Natural killer cell (primary cell): Measurements from ENCODE around the gene SENP7. TPM values are rescaled to one million over a fixed set of nuclear protein-coding genes. Genes with fewer than 3 reads are reported as not detected.

Experiments
- ATAC-seq, 3 donors: fragments of 150-1000 bp in 2 of 3; fragments of 200-7000 bp in 1 of 3; cut with Tn5 transposase; 1 replicate in 1 of 3; 2 replicates in 2 of 3; pipeline ENCODE4 v1.10.0; 2021; ENCODE audit warnings: mild to moderate bottlenecking in 2 of 3, moderate library complexity in 2 of 3
- DNase-seq, 2 donors: peaks; one replicate each; pipeline versions ENCODE4 v3.0.0 to v3.0.0-alpha.2; 2013 to 2021; ENCODE audit warnings: mixed read lengths in 1 of 2
- H3K27ac ChIP-seq: one replicate; pipeline ENCODE4 v1.5.1; 2013; ENCODE audit warnings: mild to moderate bottlenecking, low read length
- H3K27me3 ChIP-seq: one replicate; pipeline ENCODE4 v1.6.1; 2013; ENCODE audit warnings: low read length; ENCODE audit not compliant: control insufficient read depth, insufficient read depth
- H3K36me3 ChIP-seq: one replicate; pipeline ENCODE4 v1.6.1; 2013; ENCODE audit warnings: low read length; ENCODE audit not compliant: control insufficient read depth, insufficient read depth
- H3K4me1 ChIP-seq: one replicate; pipeline ENCODE4 v1.6.1; 2013; ENCODE audit warnings: low read length; ENCODE audit not compliant: control insufficient read depth, insufficient read depth
- H3K4me3 ChIP-seq: one replicate; pipeline ENCODE4 v1.5.1; 2013; ENCODE audit warnings: low read length
- H3K9me3 ChIP-seq: one replicate; pipeline ENCODE4 v1.6.1; 2013; ENCODE audit warnings: low read length; ENCODE audit not compliant: control insufficient read depth, insufficient read depth
- H3K27ac Mint-ChIP-seq, 2 donors: one replicate each; pipeline ENCODE4 v1.8.0; 2022; ENCODE audit warnings: mild to moderate bottlenecking in 2 of 2, mixed read lengths in 2 of 2, moderate library complexity in 1 of 2
- H3K27me3 Mint-ChIP-seq, 2 donors: one replicate each; pipeline ENCODE4 v1.8.0; 2022; ENCODE audit warnings: low read depth in 2 of 2, mixed read lengths in 2 of 2
- H3K36me3 Mint-ChIP-seq: one replicate; pipeline ENCODE4 v1.8.0; 2022; ENCODE audit warnings: mixed read lengths
- H3K4me1 Mint-ChIP-seq, 2 donors: one replicate each; pipeline ENCODE4 v1.8.0; 2022; ENCODE audit warnings: mixed read lengths in 2 of 2
- H3K4me3 Mint-ChIP-seq: one replicate; pipeline ENCODE4 v1.8.0; 2022; ENCODE audit warnings: mild to moderate bottlenecking, moderate library complexity, mixed read lengths
- H3K9me3 Mint-ChIP-seq, 2 donors: one replicate each; pipeline ENCODE4 v1.8.0; 2022; ENCODE audit warnings: mixed read lengths in 2 of 2
- CTCF ChIP-seq: fragments of 200-600 bp; IDR thresholded peaks from one replicate; pipeline ENCODE4 v1.8.0; 2022; ENCODE audit warnings: antibody characterized with exemption
- WGBS: methylation state at CpG from one replicate; pipeline ENCODE4 v1.1.7; 2013; ENCODE audit warnings: missing lambda C conversion rate; ENCODE audit not compliant: insufficient coverage; 5-methylcytosine and 5-hydroxymethylcytosine counted together
- intact Hi-C: fragments of 100-400 bp; cut with micrococcal nuclease; formaldehyde crosslinking; loops from one replicate; pipeline ENCODE4 v1.14.2; 2022
- total RNA-seq, 4 donors: library from RNA; stranded (reverse); fragments of 120-200 nt in 1 of 4; gene quantifications; one replicate each; pipeline versions ENCODE4 v1.2.3 to v1.2.4, GENCODE V29; 2013 to 2022

Gene SENP7
- total RNA-seq, 3 donors from 2014 or later (not counting 1 experiment from before 2014, with no cell fraction given): 41.4 to 60.6 (median 52.7) TPM

- Mint-ChIP-seq H3K36me3 (peaks cover 12% of the 10 kb centered on the region), H3K4me1 (no peaks in the 10 kb centered on the region), H3K27ac (no peak overlapping the region), H3K4me3 (no peak overlapping the region), H3K9me3 (peaks cover 3 to 4% of the 10 kb centered on the region in 2 donors), H3K27me3 (no peaks in the 10 kb centered on the region)
- Histone ChIP-seq H3K36me3 (no peaks in the 10 kb centered on the region), H3K27ac (no peak overlapping the region), H3K9me3 (no peaks in the 10 kb centered on the region), H3K4me1 (no peaks in the 10 kb centered on the region), H3K4me3 (no peak overlapping the region), H3K27me3 (no peaks in the 10 kb centered on the region)
- intact Hi-C loops: no loop called here
- no CpG with 5 or more reads among the region's 1 CpG for WGBS
- no peak for DNase-seq
- no peak for ATAC-seq
- TF ChIP-seq CTCF: no peak
These were observed 228.3 kb downstream of the SENP7 start for GRCh38 chr3:101284757-101285156.

- Mint-ChIP-seq H3K27ac (no peak overlapping the region), H3K36me3 (no peaks in the 10 kb centered on the region), H3K9me3 (no peaks in the 10 kb centered on the region), H3K4me3 (no peak overlapping the region), H3K27me3 (no peaks in the 10 kb centered on the region), H3K4me1 (no peaks in the 10 kb centered on the region)
- no peak for ATAC-seq
- Histone ChIP-seq H3K36me3 (no peaks in the 10 kb centered on the region), H3K4me3 (no peak overlapping the region), H3K27ac (no peak overlapping the region), H3K4me1 (no peaks in the 10 kb centered on the region), H3K27me3 (no peaks in the 10 kb centered on the region), H3K9me3 (no peaks in the 10 kb centered on the region)
- no peak for TF ChIP-seq CTCF
- WGBS: 92% methylated on average over 3 of the region's 3 CpGs
- intact Hi-C loops: no loop called here
- DNase-seq: no peak
These were observed 231.4 kb downstream of the SENP7 start for GRCh38 chr3:101281521-101282030.

GRCh38 chr3:101279765-101280385 lies 233.1 kb downstream of the SENP7 start:
- no peak for TF ChIP-seq CTCF
- intact Hi-C loops: no loop called here

GRCh38 chr3:101279162-101279561 lies 233.8 kb downstream of the SENP7 start:
- Histone ChIP-seq H3K4me1 (no peaks in the 10 kb centered on the region), H3K36me3 (no peaks in the 10 kb centered on the region), H3K27me3 (no peaks in the 10 kb centered on the region), H3K27ac (no peak overlapping the region), H3K9me3 (no peaks in the 10 kb centered on the region), H3K4me3 (no peak overlapping the region)
- Mint-ChIP-seq H3K27me3 (no peaks in the 10 kb centered on the region), H3K27ac (no peak overlapping the region), H3K4me3 (no peak overlapping the region), H3K9me3 (no peaks in the 10 kb centered on the region), H3K36me3 (no peaks in the 10 kb centered on the region), H3K4me1 (no peaks in the 10 kb centered on the region)
- DNase-seq (no peak), ATAC-seq (no peak)
- intact Hi-C loops: no loop called here
- no peak for TF ChIP-seq CTCF

More at GRCh38 chr3:101279765-101280385, 233.1 kb downstream of the SENP7 start:
- Histone ChIP-seq H3K36me3 (no peaks in the 10 kb centered on the region), H3K27me3 (no peaks in the 10 kb centered on the region), H3K27ac (no peak overlapping the region), H3K4me3 (no peak overlapping the region), H3K4me1 (no peaks in the 10 kb centered on the region), H3K9me3 (no peaks in the 10 kb centered on the region)
- ATAC-seq (no peak), DNase-seq (no peak)
- Mint-ChIP-seq H3K4me3 (no peak overlapping the region), H3K4me1 (no peaks in the 10 kb centered on the region), H3K27me3 (no peaks in the 10 kb centered on the region), H3K36me3 (no peaks in the 10 kb centered on the region), H3K27ac (no peak overlapping the region), H3K9me3 (no peaks in the 10 kb centered on the region)
- 100% methylated on average over 1 of the region's 1 CpG for WGBS
